Upper lobe of left lung (tissue), 6 donors: ENCODE data around the gene AMZ1. TPM values are rescaled to one million over a fixed set of nuclear protein-coding genes. Genes with fewer than 3 reads are reported as not detected.
"Not testable (repeated sequence)": the region's sequence is repeated elsewhere in the genome, so short reads cannot be mapped to it uniquely, and the experiment has no call there.

Experiments used
- ATAC-seq, 2 donors: fragments of 200-7000 bp; cut with Tn5 transposase; one replicate each; pipeline ENCODE4 v1.9.1; 2022; ENCODE audit warnings: mild to moderate bottlenecking in 2 of 2, moderate library complexity in 2 of 2; ENCODE audit not compliant: low FRiP score in 2 of 2
- DNase-seq, 2 donors: peaks; one replicate each; pipeline ENCODE4 v3.0.0-alpha.2; 2019 to 2020
- H3K27ac ChIP-seq, 4 donors: fragments of 200-600 bp; sonication (generic); one replicate each; pipeline ENCODE4 v1.5.1; 2016 to 2019
- H3K27me3 ChIP-seq, 4 donors: fragments of 200-600 bp; sonication (generic); one replicate each; pipeline ENCODE4 v1.5.1; 2017 to 2019
- H3K36me3 ChIP-seq, 4 donors: fragments of 200-600 bp; sonication (generic); one replicate each; pipeline ENCODE4 v1.5.1; 2016 to 2019
- H3K4me1 ChIP-seq, 4 donors: fragments of 200-600 bp; sonication (generic); one replicate each; pipeline ENCODE4 v1.5.1; 2018 to 2019
- H3K4me3 ChIP-seq, 4 donors: fragments of 200-600 bp; sonication (generic); one replicate each; pipeline ENCODE4 v1.5.1; 2017 to 2019; ENCODE audit warnings: mild to moderate bottlenecking in 2 of 4, moderate library complexity in 1 of 4
- H3K9me3 ChIP-seq, 4 donors: fragments of 200-600 bp; sonication (generic); one replicate each; pipeline ENCODE4 v1.5.1; 2018 to 2019
- CTCF ChIP-seq, 6 experiments: fragments of 450-650 bp in 4 of 6; fragments of 200-600 bp in 2 of 6; sonication (generic) in 2 of 6; IDR thresholded peaks; one replicate each; pipeline ENCODE4 v1.5.1; 2016 to 2019; ENCODE audit warnings: antibody characterized with exemption in 6 of 6
- EP300 ChIP-seq, 4 donors: sonication (generic); formaldehyde crosslinking; IDR thresholded peaks; one replicate each; pipeline ENCODE4 v1.5.1; 2017; ENCODE audit warnings: antibody characterized with exemption in 4 of 4, control low read depth in 2 of 4
- POLR2A ChIP-seq, 4 donors: fragments of 450-650 bp; IDR thresholded peaks; one replicate each; pipeline ENCODE4 v1.5.1; 2016 to 2017; ENCODE audit warnings: antibody characterized with exemption in 4 of 4, mild to moderate bottlenecking in 2 of 4
- POLR2AphosphoS5 ChIP-seq, 2 donors: sonication (generic); formaldehyde crosslinking; IDR thresholded peaks; one replicate each; pipeline ENCODE4 v1.5.1; 2017; ENCODE audit warnings: antibody characterized with exemption in 2 of 2
- WGBS, 2 donors: methylation state at CpG; one replicate each; pipeline ENCODE4 v1.1.5; 2017 to 2018; 5-methylcytosine and 5-hydroxymethylcytosine counted together
- total RNA-seq, 6 donors: library from RNA; depleted of rRNA in 4 of 6; stranded (reverse); fragments of >200 nt in 4 of 6; gene quantifications; one replicate each; pipeline versions ENCODE4 v1.1.0 to v1.2.1, GENCODE V29; 2016 to 2021
- donor health status: DM: no; HTN: no; CAD: no; lungs with moderate emphysema.
- donor health status: DM: no; HTN: yes; CAD: no; lungs with severe emphysema.

The AMZ1 gene
- total RNA-seq, 6 donors from 2014 or later: 0.30 to 16.6 (median 5.3) TPM

DNA sequence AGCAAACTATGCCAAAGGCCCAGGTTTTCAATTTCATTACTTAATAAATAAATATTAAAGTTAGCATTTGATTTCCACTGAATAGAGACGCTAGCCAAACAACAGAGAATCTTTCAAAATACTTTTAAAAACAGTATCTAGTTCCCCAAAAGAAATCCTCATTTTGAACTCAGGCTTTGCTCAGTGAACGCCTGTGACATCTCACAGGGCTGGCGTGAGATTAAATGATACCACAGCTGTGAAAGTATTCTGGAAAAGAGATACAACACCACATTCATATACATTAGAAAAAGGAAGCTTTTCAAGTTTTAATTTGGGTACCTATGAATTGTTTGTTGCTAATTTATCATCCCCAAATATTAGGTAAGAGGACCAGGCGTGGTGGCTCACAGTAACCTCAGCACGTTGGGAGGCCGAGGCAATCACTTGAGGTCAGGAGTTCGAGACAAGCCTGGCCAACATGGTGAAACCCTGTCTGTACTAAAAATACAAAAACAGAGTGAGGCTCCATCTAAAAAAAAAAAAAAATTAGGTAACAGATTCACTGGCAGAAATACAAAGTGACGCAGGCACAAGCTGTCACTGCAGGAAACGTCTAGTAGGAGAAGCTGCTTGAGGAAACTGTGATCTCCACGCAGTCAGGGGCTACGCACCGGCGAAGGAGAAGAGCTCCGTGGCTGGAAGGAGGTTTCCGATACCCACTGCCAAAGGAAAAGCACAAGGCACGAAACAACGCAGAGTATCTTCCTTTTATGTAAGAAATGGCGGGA, 50.0 kb downstream of the AMZ1 start:
- Histone ChIP-seq H3K4me1 (peaks cover 10 to 31% (median 15%) of the 10 kb centered on the region in 4 donors), H3K36me3 (no peaks in the 10 kb centered on the region), H3K27me3 (no peaks in the 10 kb centered on the region), H3K9me3 (no peaks in the 10 kb centered on the region), H3K27ac (peak overlapping the region in 2 of 4 donors; percentile 14 to 46), H3K4me3 (peak overlapping the region in 1 of 4 donors; percentile 3)
- WGBS, 2 donors: 50 to 54% methylated on average over 18 of the region's 18 CpGs
- peak in 2 of 4 donors; percentile 20 to 80 for TF ChIP-seq POLR2A (IDR thresholded peaks at IDR 0.05)
- no peak for TF ChIP-seq EP300 (IDR thresholded peaks at IDR 0.05)
- TF ChIP-seq POLR2AphosphoS5 (IDR thresholded peaks at IDR 0.05): peak; percentile 27 to 56
- ATAC-seq (peak in 1 of 2 donors; percentile 58), DNase-seq (no peak)

DNA sequence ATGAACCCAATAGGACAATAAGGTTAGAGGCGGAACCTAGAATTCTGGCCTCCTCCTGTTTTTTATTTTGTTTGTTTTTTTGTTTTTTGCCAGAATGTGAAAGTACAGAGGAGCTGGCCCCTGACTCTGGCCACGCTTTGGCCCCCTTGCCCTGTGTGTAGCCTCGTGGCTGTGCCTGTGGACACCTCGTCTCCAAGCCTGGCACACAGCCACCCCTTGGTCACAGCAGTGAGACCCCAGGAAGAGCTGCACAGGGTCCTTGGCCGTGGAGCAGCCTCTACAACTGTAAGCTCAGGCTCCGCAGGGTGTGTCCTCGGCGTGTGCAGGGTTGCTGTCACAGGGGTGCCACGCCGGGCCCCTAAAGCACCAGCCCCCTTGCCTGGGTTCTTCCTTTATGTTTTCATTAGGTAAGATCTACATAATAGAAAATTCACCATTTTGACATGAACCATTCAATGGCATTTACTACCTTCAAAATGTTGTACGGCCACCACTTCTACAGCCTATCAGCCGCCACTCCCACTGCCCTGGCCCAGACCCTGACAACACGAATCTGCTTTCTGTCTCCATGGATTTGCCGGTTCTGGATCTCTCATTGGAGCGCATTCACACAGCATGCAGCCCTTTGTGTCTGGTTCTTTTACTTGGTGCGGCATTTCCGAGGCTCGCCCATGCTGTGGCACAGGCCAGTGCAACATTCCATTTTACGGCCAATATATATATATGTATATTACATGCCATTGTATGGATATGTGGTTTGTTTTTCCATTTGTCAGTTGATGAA, 51.0 kb downstream of the AMZ1 start:
- no peak overlapping the region for H3K4me3 ChIP-seq
- DNase-seq: no peak
- 94% methylated on average over 19 of the region's 19 CpGs for WGBS, 2 donors
- H3K36me3 ChIP-seq: no peaks in the 10 kb centered on the region
- TF ChIP-seq CTCF (IDR thresholded peaks at IDR 0.05) (no peak), EP300 (IDR thresholded peaks at IDR 0.05) (no peak), POLR2A (IDR thresholded peaks at IDR 0.05) (no peak), POLR2AphosphoS5 (IDR thresholded peaks at IDR 0.05) (no peak)
- peak overlapping the region in 1 of 4 donors; percentile 14 for H3K27ac ChIP-seq
- H3K4me1 ChIP-seq: peaks cover 9 to 21% (median 11%) of the 10 kb centered on the region in 4 donors
- no peaks in the 10 kb centered on the region for H3K9me3 ChIP-seq
- ATAC-seq: no peak
- no peaks in the 10 kb centered on the region for H3K27me3 ChIP-seq

GRCh38 chr7:2743523-2744185, 55.7 kb downstream of the AMZ1 start:
- H3K4me1 ChIP-seq, H3K27me3 ChIP-seq, H3K36me3 ChIP-seq, ATAC-seq, H3K9me3 ChIP-seq, H3K27ac ChIP-seq, H3K4me3 ChIP-seq: not testable (repeated sequence)
- peak in 1 of 2 donors; percentile 38 for DNase-seq
- 89% methylated on average over 19 to 20 of the region's 20 CpGs for WGBS, 2 donors

DNA sequence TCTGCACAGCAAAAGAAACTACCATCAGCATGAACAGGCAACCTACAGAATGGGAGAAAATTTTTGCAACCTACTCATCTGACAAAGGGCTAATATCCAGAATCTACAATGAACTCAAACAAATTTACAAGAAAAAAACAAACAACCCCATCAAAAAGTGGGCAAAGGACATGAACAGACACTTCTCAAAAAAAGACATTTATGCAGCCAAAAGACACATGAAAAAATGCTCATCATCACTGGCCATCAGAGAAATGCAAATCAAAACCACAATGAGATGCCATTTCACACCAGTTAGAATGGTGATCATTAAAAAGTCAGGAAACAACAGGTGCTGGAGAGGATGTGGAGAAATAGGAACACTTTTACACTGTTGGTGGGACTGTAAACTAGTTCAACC, 60.7 kb downstream of the AMZ1 start:
- ATAC-seq, DNase-seq, H3K27ac ChIP-seq, H3K36me3 ChIP-seq, H3K4me3 ChIP-seq, H3K27me3 ChIP-seq, H3K9me3 ChIP-seq, H3K4me1 ChIP-seq: not testable (repeated sequence)

GRCh38 chr7:2750004-2750407, 62.0 kb downstream of the AMZ1 start:
- Histone ChIP-seq H3K27me3 (no peaks in the 10 kb centered on the region), H3K36me3 (no peaks in the 10 kb centered on the region), H3K9me3 (no peaks in the 10 kb centered on the region), H3K4me3 (no peak overlapping the region), H3K4me1 (peaks cover 0 to 4% (median 0%) of the 10 kb centered on the region in 4 donors), H3K27ac (no peak overlapping the region)
- ATAC-seq (no peak), DNase-seq (no peak)
- TF ChIP-seq POLR2AphosphoS5 (IDR thresholded peaks at IDR 0.05): no peak
- no peak for TF ChIP-seq EP300 (IDR thresholded peaks at IDR 0.05)
- no peak for TF ChIP-seq CTCF (IDR thresholded peaks at IDR 0.05)
- TF ChIP-seq POLR2A (IDR thresholded peaks at IDR 0.05): no peak
- 91 to 100% methylated on average over 5 of the region's 5 CpGs for WGBS, 2 donors

DNA sequence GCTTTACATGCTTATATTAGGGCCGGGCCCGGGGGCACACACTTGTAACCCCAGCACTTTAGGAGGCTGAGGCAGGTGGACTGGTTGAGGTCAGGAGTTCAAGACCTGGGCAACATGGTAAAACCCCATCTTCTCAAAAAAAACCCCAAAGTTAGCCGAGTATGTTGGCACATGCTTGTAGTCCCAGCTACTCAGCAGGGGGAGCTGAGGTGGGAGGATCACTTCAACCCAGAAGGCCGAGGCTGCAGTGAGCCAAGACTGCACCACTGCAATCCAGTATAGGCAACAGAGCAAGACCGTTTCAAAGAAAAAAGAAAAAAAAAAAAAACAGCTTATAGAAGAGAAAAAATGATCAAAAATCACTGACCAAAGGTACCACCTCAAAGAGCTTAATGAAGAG, 63.1 kb downstream of the AMZ1 start:
- no peak for ATAC-seq
- WGBS, 2 donors: 70 to 76% methylated on average over 5 of the region's 5 CpGs
- no peak for DNase-seq
- no peak for TF ChIP-seq POLR2AphosphoS5 (IDR thresholded peaks at IDR 0.05)
- no peak for TF ChIP-seq CTCF (IDR thresholded peaks at IDR 0.05)
- TF ChIP-seq POLR2A (IDR thresholded peaks at IDR 0.05): no peak
- no peak for TF ChIP-seq EP300 (IDR thresholded peaks at IDR 0.05)
- no peak overlapping the region for H3K4me3 ChIP-seq
- peaks cover 0 to 4% (median 0%) of the 10 kb centered on the region in 4 donors for H3K4me1 ChIP-seq
- H3K36me3 ChIP-seq: no peaks in the 10 kb centered on the region
- H3K27ac ChIP-seq: no peak overlapping the region
- H3K27me3 ChIP-seq: no peaks in the 10 kb centered on the region
- H3K9me3 ChIP-seq: no peaks in the 10 kb centered on the region
